HG02623 (cell line): ENCODE measurements around the gene GALM.
"Not testable (repeated sequence)": the region's sequence is repeated elsewhere in the genome, so short reads cannot be mapped to it uniquely, and the experiment has no call there.

Source experiments
- ATAC-seq: cut with Tn5 transposase; IDR thresholded peaks from one replicate; pipeline ENCODE4 v1.9.1; 2021; ENCODE audit warnings: moderate library complexity; ENCODE audit not compliant: unreplicated experiment

GALM gene

DNA sequence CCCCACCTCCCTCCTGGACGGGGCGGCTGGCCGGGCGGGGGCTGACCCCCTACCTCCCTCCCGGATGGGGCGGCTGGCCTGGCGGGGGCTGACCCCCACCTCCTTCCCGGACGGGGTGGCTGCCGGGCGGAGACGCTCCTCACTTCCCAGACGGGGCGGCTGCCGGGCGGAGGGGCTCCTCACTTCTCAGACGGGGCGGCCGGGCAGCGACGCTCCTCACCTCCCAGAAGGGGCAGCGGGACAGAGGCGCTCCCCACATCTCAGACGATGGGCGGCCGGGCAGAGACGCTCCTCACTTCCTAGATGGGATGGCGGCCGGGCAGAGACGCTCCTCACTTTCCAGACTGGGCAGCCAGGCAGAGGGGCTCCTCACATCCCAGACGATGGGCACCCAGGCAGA, 90.0 kb downstream of the GALM start:
- not testable (repeated sequence) for ATAC-seq

- no peak for ATAC-seq
Observed at GRCh38 chr2:38763228-38763627, 97.3 kb downstream of the GALM start.

- no peak for ATAC-seq
Observed at GRCh38 chr2:38763728-38764127, 97.8 kb downstream of the GALM start.

- ATAC-seq, result no peak
Observed at GRCh38 chr2:38765149-38765548, 99.2 kb downstream of the GALM start.

GRCh38 chr2:38765551-38765950, 99.6 kb downstream of the GALM start:
- no peak for ATAC-seq

DNA sequence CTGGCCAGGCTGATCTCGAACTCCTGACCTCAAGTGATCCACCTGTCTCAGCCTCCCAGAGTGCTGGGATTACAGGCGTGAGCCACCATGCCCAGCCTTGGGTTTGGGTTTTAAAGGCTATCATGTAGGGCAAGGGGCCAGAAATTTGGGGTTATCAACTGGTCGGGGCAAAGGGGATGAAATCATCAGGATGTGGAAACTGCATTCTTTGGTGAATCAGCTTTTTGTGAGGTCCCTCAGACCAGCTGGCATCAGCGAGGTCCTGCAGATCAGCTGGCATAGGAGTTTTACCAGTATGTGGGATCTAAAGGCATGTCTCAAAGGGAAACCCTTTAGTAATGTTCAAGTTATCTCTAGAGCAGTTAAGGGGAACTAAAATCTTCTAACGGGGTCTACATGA, 105.7 kb downstream of the GALM start:
- ATAC-seq, result no peak

- ATAC-seq, result no peak
Observed at GRCh38 chr2:38775097-38775920, 109.4 kb downstream of the GALM start.

DNA sequence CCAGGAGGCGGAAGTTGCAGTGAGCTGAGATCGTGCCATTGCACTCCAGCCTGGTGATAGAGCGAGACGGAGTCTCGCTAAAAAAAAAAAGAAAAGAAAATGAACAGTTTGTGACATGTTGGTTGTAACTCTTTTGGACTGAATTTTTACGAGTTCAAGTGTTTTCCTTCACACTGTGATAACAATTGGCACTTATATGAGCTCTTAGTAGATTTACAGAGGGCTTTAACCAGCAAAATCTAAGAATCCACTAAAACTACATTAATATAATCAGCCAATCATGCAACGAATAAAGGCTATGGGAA, 110.0 kb downstream of the GALM start:
- ATAC-seq, result no peak

DNA sequence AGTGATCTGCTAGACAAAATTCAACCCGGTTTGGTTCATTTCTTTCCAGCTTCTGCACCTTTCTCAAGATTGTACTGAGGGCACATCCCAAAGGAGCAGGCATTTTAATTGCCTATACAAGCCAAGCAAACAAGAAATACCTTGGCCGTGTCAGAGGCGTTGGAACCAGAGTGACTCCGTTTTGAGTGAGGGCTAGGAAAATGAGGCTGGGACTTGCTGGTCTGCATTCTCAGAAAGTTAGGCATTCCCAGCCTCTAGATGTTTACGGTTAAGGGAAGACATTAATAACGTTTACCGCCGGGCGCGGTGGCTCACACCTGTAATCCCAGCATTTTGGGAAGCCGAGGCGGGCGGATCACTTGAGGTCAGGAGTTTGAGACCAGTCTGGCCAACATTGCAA, 110.6 kb downstream of the GALM start:
- ATAC-seq, result no peak

- ATAC-seq, result no peak
Observed at GRCh38 chr2:38778687-38779082, 112.8 kb downstream of the GALM start.

DNA sequence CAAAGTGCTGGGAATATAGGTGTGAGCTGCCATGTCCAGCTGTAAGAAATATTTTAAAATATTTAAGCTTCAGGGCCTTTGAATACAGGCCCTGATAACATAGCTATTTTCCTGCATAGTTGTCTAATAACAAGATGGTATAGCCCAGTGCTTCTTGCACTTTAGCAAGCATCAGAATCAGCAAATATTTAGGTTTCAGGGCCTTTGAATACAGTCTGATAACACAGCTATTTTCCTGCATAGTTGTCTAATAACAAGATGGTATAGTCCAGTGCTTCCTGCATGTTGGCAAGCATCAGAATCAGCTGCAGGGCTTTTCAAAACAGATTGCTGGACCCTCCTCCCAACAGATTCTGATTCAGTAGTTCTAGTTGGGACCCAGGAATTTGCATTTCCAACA, 117.7 kb downstream of the GALM start:
- no peak for ATAC-seq
